ENCODE results near the gene SH2B3.
A peak's percentile ranks its signal among the peaks of the same experiment; 100 is the strongest.
"Not testable (repeated sequence)": the region's sequence is repeated elsewhere in the genome, so short reads cannot be mapped to it uniquely, and the experiment has no call there.

SH2B3 gene

DNA sequence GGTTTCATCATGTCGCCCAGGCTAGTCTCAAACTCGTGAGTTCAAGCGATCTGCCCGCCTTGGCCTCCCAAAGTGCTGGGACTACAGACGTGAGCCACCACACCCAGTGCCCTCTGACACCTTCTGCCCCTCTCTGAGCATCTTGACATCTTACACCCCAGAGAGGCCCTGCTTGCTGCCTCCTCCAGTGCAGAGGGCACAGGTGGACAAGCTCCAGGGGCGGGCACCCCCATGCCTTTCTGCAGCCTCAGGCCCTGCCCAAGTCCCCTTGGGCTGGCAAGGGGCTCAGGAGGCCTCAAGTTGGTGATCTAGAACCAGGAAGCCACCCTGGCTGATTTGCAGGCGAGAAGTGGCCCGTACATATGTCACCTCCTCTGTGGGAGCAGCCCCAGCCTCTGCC lies 11.2 kb upstream of the SH2B3 start:
- POLR2A ChIA-PET, result no interaction called here
- TF ChIP-seq FOXA1 (IDR thresholded peaks at IDR 0.05) (no peak), CTBP1 (IDR thresholded peaks at IDR 0.05; ENCODE audit: borderline replicate concordance) (no peak), SUZ12 (IDR thresholded peaks at IDR 0.05) (no peak), L3MBTL2 (conservative IDR thresholded peaks at IDR 0.05) (no peak), NFRKB (IDR thresholded peaks at IDR 0.05) (no peak), ARNT (IDR thresholded peaks at IDR 0.05) (no peak), PKNOX1 (IDR thresholded peaks at IDR 0.05) (no peak), FOXM1 (IDR thresholded peaks at IDR 0.05; ENCODE audit: borderline replicate concordance) (no peak), BHLHE40 (IDR thresholded peaks at IDR 0.05; ENCODE audit: borderline replicate concordance) (no peak), FOXK2 (IDR thresholded peaks at IDR 0.05) (no peak), ZNF384 (IDR thresholded peaks at IDR 0.05) (no peak), TARDBP (IDR thresholded peaks at IDR 0.05) (no peak), SP1 (IDR thresholded peaks at IDR 0.05) (no peak), LEF1 (IDR thresholded peaks at IDR 0.05; ENCODE audit: borderline replicate concordance) (no peak), HDGF (IDR thresholded peaks at IDR 0.05; ENCODE audit: borderline replicate concordance) (no peak), ELF4 (IDR thresholded peaks at IDR 0.05) (no peak)
- CTCF ChIA-PET, result interaction anchor here (0.6 to 1.0 kb wide), 2 partner anchors 17 to 515 kb away, joined by 3 to 4 read pairs; no protein-coding TSS in a partner anchor
- no peak for DNase-seq (ENCODE audit: extremely low spot score)

DNA sequence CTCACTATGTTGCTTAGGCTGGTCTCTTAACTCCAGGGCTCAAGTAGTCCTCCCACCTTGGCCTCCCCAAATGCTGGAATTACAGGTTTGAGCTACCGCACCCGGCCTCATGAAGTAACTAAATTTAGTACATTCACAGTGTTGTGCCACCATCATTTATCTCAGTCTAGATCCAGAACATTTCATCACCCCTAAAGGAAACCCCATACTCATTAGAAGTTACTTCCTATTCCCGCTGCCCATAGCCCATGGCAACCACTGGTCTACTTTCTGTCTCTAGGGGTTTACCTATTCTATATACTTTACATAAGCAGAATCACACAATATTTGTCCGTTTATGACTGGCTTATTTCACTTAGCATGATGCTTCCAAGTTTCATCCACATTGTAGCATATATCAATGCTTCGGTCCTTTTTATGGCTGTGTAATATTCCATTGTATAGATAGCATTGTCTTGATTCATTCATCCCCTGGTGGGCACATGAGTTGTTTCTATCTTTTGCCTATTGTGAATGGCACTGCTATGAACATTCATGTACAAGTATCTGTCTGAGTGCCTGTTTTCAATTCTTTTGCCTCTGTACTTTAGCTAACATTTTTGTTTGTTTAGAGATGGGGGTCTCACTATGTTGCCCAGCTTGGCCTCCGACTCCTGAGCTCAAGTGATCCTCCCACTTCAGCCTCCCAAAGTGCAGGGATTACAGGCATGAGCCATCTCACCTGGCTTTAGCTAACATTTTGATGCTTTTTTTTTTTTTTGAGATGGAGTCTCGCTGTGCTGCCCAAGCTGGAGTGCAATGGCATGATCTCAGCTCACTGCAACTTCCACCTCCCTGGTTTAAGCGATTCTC lies 10.2 kb upstream of the SH2B3 start:
- POLR2A ChIA-PET, result no interaction called here
- DNase-seq (ENCODE audit: extremely low spot score), result no peak
- CTCF ChIA-PET, result interaction anchor here (0.6 to 2.6 kb wide), 11 partner anchors 10 to 516 kb away, joined by 3 to 37 read pairs (median 3); no protein-coding TSS in a partner anchor
- TF ChIP-seq SP1 (IDR thresholded peaks at IDR 0.05) (no peak), HDGF (IDR thresholded peaks at IDR 0.05; ENCODE audit: borderline replicate concordance) (no peak), FOXM1 (IDR thresholded peaks at IDR 0.05; ENCODE audit: borderline replicate concordance) (no peak), ZNF384 (IDR thresholded peaks at IDR 0.05) (no peak), TARDBP (IDR thresholded peaks at IDR 0.05) (no peak), PKNOX1 (IDR thresholded peaks at IDR 0.05) (no peak), SUZ12 (IDR thresholded peaks at IDR 0.05) (no peak), CTBP1 (IDR thresholded peaks at IDR 0.05; ENCODE audit: borderline replicate concordance) (no peak), FOXA1 (IDR thresholded peaks at IDR 0.05) (no peak), NFRKB (IDR thresholded peaks at IDR 0.05) (no peak), ARNT (IDR thresholded peaks at IDR 0.05) (no peak), LEF1 (IDR thresholded peaks at IDR 0.05; ENCODE audit: borderline replicate concordance) (no peak), BHLHE40 (IDR thresholded peaks at IDR 0.05; ENCODE audit: borderline replicate concordance) (no peak), ELF4 (IDR thresholded peaks at IDR 0.05) (no peak), FOXK2 (IDR thresholded peaks at IDR 0.05) (no peak), L3MBTL2 (conservative IDR thresholded peaks at IDR 0.05) (no peak)

GRCh38 chr12:111396271-111396670 lies 9.5 kb upstream of the SH2B3 start:
- POLR2A ChIA-PET; DNase-seq (ENCODE audit: extremely low spot score): not testable (repeated sequence)
- CTCF ChIA-PET, result interaction anchor here (0.5 to 2.6 kb wide), 20 partner anchors 10 to 405 kb away, joined by 3 to 37 read pairs (median 4); partner anchors contain the start of gene PHETA1

DNA sequence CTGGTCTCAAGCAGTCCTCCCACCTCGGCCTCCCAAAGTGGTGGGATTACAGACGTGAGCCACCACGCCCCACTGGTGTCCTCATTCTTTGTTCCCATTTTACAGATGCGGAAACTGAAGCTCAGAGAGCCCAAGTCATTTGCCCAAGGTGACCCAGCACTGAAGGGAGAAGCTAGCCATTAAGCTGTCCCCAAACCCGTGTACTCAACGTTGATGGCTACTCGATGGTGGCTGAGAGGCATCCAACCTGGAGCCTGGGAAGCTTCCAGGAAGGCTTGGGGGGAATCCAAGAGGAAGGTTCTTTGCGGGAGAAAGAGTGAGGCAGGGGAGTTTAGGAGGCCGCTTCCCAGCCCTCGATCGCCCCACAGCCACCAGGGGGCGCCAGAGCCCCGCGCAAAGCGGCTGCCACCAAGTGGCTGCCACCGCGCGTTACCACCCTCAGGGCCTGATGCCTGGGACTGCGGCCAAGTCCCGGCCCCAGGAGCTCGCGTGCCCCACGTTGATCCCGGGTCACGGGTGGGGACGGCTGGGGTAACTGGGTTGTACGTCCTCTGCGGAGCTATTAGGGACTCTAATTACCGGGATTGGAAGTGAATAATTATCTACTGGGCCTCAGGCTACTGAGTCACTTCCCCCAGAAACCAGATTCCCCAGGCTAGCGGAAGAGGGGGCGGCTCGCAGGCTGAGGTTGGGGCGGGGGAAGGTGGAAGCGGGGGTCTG lies 8.8 kb upstream of the SH2B3 start:
- peak; percentile 86 for DNase-seq (ENCODE audit: extremely low spot score)
- CTCF ChIA-PET, result interaction anchor here (0.5 to 2.6 kb wide), 28 partner anchors 11 to 910 kb away, joined by 3 to 37 read pairs (median 3); partner anchors contain the start of gene PHETA1
- POLR2A ChIA-PET, result interaction anchor here (0.9 kb wide), 1 partner anchor 11 kb away, joined by 3 read pairs; no protein-coding TSS in a partner anchor
- TF ChIP-seq FOXK2 (IDR thresholded peaks at IDR 0.05) (no peak), TARDBP (IDR thresholded peaks at IDR 0.05) (peak; percentile 87), ARNT (IDR thresholded peaks at IDR 0.05) (0 out of 2 replicates have a peak, but pooled peaks have one; percentile 27)

- CTCF ChIA-PET, result interaction anchor here (0.9 to 1.8 kb wide), 2 partner anchors 53 to 273 kb away, joined by 4 to 14 read pairs; no protein-coding TSS in a partner anchor
- POLR2A ChIA-PET, result interaction anchor here (0.7 kb wide), 1 partner anchor 53 kb away, joined by 3 read pairs; no protein-coding TSS in a partner anchor
- TF ChIP-seq NFRKB (IDR thresholded peaks at IDR 0.05), result no peak
- no peak for TF ChIP-seq ELF4 (IDR thresholded peaks at IDR 0.05)
- no peak for TF ChIP-seq SUZ12 (IDR thresholded peaks at IDR 0.05)
- no peak for TF ChIP-seq FOXM1 (IDR thresholded peaks at IDR 0.05; ENCODE audit: borderline replicate concordance)
- no peak for DNase-seq (ENCODE audit: extremely low spot score)
Measured at GRCh38 chr12:111398530-111398929, 7.2 kb upstream of the SH2B3 start.

DNA sequence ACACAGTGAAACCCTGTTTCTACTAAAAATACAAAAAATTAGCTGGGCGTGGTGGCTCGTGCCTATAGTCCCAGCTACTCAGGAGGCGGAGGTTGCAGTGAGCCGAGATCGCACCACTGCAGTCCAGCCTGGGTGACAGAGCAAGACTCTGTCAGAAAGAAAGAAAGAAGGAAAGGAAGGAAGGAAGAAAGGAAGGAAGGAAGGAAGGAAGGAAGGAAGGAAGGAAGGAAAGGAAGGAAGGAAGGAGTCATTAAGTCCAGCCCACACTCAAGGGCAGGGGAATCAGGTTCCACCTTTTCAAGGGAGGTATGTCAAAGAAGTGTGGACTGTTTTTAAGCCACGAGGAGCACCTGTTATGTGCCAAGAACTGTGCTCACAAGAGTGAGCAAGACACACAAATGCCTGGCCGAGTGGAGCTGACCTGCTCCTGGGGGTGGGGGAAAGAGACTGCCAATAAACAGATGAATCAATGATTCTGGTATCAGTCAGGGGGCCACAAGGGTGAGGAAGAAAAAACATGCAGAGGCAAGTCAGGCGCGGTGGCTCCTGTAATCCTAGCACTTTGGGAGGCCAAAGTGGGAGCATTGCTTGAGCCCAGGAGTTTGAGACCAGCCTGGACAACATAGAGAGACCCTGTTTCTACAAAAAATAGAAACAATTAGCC lies 5.8 kb upstream of the SH2B3 start:
- ChIA-PET POLR2A (interaction anchor here (1.2 kb wide), 1 partner anchor 31 kb away, joined by 3 read pairs; the partner anchor contains the start of gene PHETA1), CTCF (interaction anchor here (0.6 kb wide), 1 partner anchor 925 kb away, joined by 3 read pairs; no protein-coding TSS in a partner anchor)
- DNase-seq (ENCODE audit: extremely low spot score), result not testable (repeated sequence)

All from HEK293T (cell line).